ENCODE data around the gene NUTM2G.
"Not testable (repeated sequence)": the region's sequence is repeated elsewhere in the genome, so short reads cannot be mapped to it uniquely, and the experiment has no call there.

Gene NUTM2G

GRCh38 chr9:96942181-96942580 lies 13.5 kb downstream of the NUTM2G start:
- not testable (repeated sequence) for DNase-seq (ENCODE audit: low read depth)

- DNase-seq (ENCODE audit: low read depth), result not testable (repeated sequence)
These were observed 20.7 kb downstream of the NUTM2G start for GRCh38 chr9:96949346-96949745.

- DNase-seq (ENCODE audit: low read depth), result not testable (repeated sequence)
These were observed 21.9 kb downstream of the NUTM2G start for GRCh38 chr9:96950539-96950938.

- DNase-seq (ENCODE audit: low read depth), result not testable (repeated sequence)
These were observed 38.9 kb downstream of the NUTM2G start for GRCh38 chr9:96967591-96967990.

GRCh38 chr9:96972552-96972951 lies 43.9 kb downstream of the NUTM2G start:
- DNase-seq (ENCODE audit: low read depth), result not testable (repeated sequence)

GRCh38 chr9:96974037-96974436 lies 45.4 kb downstream of the NUTM2G start:
- not testable (repeated sequence) for DNase-seq (ENCODE audit: low read depth)

- DNase-seq (ENCODE audit: low read depth), result not testable (repeated sequence)
These were observed 55.0 kb downstream of the NUTM2G start for GRCh38 chr9:96983496-96984122.

- DNase-seq (ENCODE audit: low read depth), result not testable (repeated sequence)
These were observed 55.5 kb downstream of the NUTM2G start for GRCh38 chr9:96984139-96984538.

GRCh38 chr9:96984887-96985286 lies 56.2 kb downstream of the NUTM2G start:
- not testable (repeated sequence) for DNase-seq (ENCODE audit: low read depth)

All from stimulated activated CD8-positive, alpha-beta memory T cell treated with anti-CD3 and anti-CD28 coated beads, Interleukin-12 subunit alpha, Interleukin-12 subunit beta, amount 100 ng/mL, for 1 hour (primary cell).